Measurements from ENCODE around the gene CAMK1D. TPM values are rescaled to one million over a fixed set of nuclear protein-coding genes. Genes with fewer than 3 reads are reported as not detected.

Gene CAMK1D
- total and polyA plus RNA-seq, 2 donors (not counting 3 experiments of a cell fraction or from before 2014, with no cell fraction given), result 0.37 to 4.2 TPM

DNA sequence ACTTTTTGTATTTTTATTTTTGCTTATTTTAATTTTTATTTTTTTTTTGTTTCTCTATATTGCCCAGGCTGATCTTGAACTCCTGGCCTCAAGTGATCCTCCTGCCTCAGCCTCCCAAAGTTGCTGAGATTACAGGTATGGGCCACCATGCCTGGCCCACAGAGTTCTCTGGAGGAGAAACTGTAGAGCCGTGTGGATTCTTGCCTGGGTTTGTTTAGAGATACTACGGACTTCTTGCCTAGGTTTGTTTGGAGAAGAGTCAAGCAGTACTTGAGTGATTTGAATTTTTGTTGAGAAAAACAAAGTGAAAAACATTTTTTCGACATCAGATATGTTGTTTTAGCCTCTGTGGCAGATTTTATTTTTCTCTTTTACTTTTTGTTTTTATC, 99.0 kb downstream of the CAMK1D start:
- no peaks in the 10 kb centered on the region for H3K36me3 ChIP-seq (ENCODE audit: control insufficient read depth in 2 of 2, extremely low read depth in 1 of 2, insufficient read depth in 2 of 2, low read length in 2 of 2)
- H3K9me1 ChIP-seq (replicated peaks; ENCODE audit: control insufficient read depth, extremely low read depth, insufficient read depth, low read length), result no peaks in the 10 kb centered on the region
- BruUV-seq (replicated peaks), result TSS peak; percentile 74
- H3K4me2 ChIP-seq (ENCODE audit: insufficient read depth, low read length), result no peak overlapping the region
- intact Hi-C loops (cut with micrococcal nuclease), result no loop called here
- ChIA-PET POLR2A (no interaction called here), CTCF (no interaction called here)
- FAIRE-seq, result no peak
- no peak overlapping the region for H3K27ac ChIP-seq (ENCODE audit: insufficient read depth, low read depth, low read length)
- H3K9me3 ChIP-seq (replicated peaks; ENCODE audit: control insufficient read depth, insufficient read depth, low read length), result no peaks in the 10 kb centered on the region
- H3K9ac ChIP-seq (replicated peaks; ENCODE audit: extremely low read depth, insufficient read depth, low read length), result no peak overlapping the region
- H3K4me1 ChIP-seq (ENCODE audit: control insufficient read depth, extremely low read depth, insufficient read depth, low read length), result no peaks in the 10 kb centered on the region
- DNase-seq (ENCODE audit: low read depth, low spot score), result no peak
- no peaks in the 10 kb centered on the region for H3K27me3 ChIP-seq (ENCODE audit: control insufficient read depth in 2 of 2, insufficient read depth in 2 of 2, low read length in 2 of 2)
- no peaks in the 10 kb centered on the region for H4K20me1 ChIP-seq (replicated peaks; ENCODE audit: control insufficient read depth, extremely low read depth, insufficient read depth, low read length)
- no peak for TF ChIP-seq JUN (IDR thresholded peaks at IDR 0.05; ENCODE audit: borderline replicate concordance, insufficient read depth, insufficient read length, low read depth)
- TF ChIP-seq MYC (IDR thresholded peaks at IDR 0.05; ENCODE audit: low read depth, low read length), result no peak
- no peak for TF ChIP-seq POLR2AphosphoS5 (IDR thresholded peaks at IDR 0.05; ENCODE audit: insufficient read depth, low read depth, low read length)
- TF ChIP-seq, protein P1, sequence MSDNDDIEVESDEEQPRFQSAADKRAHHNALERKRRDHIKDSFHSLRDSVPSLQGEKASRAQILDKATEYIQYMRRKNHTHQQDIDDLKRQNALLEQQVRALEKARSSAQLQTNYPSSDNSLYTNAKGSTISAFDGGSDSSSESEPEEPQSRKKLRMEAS (IDR thresholded peaks at IDR 0.05; ENCODE audit: insufficient read depth, insufficient read length), result no peak
- TF ChIP-seq, protein P2, sequence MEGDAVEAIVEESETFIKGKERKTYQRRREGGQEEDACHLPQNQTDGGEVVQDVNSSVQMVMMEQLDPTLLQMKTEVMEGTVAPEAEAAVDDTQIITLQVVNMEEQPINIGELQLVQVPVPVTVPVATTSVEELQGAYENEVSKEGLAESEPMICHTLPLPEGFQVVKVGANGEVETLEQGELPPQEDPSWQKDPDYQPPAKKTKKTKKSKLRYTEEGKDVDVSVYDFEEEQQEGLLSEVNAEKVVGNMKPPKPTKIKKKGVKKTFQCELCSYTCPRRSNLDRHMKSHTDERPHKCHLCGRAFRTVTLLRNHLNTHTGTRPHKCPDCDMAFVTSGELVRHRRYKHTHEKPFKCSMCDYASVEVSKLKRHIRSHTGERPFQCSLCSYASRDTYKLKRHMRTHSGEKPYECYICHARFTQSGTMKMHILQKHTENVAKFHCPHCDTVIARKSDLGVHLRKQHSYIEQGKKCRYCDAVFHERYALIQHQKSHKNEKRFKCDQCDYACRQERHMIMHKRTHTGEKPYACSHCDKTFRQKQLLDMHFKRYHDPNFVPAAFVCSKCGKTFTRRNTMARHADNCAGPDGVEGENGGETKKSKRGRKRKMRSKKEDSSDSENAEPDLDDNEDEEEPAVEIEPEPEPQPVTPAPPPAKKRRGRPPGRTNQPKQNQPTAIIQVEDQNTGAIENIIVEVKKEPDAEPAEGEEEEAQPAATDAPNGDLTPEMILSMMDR (IDR thresholded peaks at IDR 0.05; ENCODE audit: extremely low read depth in 1 of 2, insufficient read depth in 1 of 2, low read depth in 1 of 2, low read length in 2 of 2), result no peak
- TF ChIP-seq POLR2A (IDR thresholded peaks at IDR 0.05; ENCODE audit: low read depth, low read length), result no peak
- TF ChIP-seq GATA2 (IDR thresholded peaks at IDR 0.05; ENCODE audit: insufficient read depth, insufficient read length, low read depth, low read length), result no peak
- TF ChIP-seq FOS (IDR thresholded peaks at IDR 0.05; ENCODE audit: borderline replicate concordance, insufficient read depth, low read length), result no peak
- no peak for TF ChIP-seq EZH2 (IDR thresholded peaks at IDR 0.05; ENCODE audit: borderline replicate concordance, low read depth, low read length, severe bottlenecking)
- dilution Hi-C loops (cut with MboI; ENCODE audit: extremely low pct_ligation_motif_present, low sequenced_read_pairs), result no loop called here
- H2AFZ ChIP-seq (ENCODE audit: low read depth, low read length), result no peak overlapping the region
- no peak overlapping the region for H3K4me3 ChIP-seq (replicated peaks in 1 of 3; ENCODE audit: insufficient read depth in 1 of 3, low read depth in 1 of 3, low read length in 3 of 3)
- no peaks in the 10 kb centered on the region for H3K79me2 ChIP-seq (ENCODE audit: control insufficient read depth, insufficient read depth, low read length)

Data from endothelial cell of umbilical vein (primary cell).